ENCODE measurements around the gene MOSPD3.

The MOSPD3 gene

DNA sequence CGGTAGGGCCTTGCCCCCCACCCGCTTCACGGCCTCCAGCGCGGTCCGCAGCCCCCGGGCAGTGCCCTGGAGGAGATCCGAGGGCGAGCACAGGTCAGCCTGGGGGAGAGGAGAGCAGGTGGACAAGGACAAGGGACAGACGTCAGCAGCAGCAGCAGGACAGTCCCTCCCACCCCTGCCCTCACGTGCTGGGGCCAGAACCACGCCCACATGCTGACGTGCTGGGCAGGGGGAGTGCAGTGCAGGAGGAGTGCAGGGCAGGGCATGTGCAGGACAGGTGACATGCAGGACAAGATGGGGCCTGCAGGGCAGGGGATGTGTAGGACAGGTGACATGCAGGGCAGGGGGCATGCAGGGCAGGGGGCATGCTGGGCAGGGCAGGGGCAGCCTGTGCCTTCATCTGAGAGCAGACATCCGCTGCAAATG is 37.1 kb upstream of the MOSPD3 start:
- DNase-seq (ENCODE audit: low spot score) (no peak), FAIRE-seq (no peak)

DNA sequence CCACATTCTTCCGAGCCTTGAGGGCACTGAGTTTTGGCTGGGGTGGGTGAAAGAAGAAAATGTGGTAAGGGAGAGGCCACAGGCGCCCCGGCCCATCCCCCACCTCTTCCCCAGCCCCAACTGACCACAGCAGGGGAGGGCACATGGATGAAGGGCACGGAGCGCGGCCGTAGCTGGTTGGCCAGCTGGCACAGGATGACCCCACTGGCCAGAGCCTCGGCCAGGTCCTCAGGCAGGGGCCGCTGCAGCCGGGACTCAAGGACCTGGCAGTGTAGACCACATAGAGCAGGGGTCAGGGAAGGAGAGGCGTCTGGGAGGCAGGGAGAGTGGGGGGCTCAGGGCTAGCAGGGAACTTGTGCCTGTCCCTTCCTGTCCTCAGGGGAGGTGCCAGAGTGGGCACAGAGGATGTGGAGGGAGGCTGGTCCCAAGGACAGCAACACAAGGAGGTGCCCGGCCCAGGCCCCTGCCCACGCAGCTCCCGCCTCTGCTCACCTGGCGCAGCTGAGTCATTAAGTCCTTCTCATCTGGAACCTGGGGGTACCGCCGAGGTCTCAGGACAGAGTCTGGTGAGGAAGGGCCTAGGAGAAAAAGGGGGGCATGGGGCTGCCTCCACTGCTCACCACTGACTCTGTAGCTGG is 36.5 kb upstream of the MOSPD3 start:
- no peak for DNase-seq (ENCODE audit: low spot score)
- FAIRE-seq, result no peak

DNA sequence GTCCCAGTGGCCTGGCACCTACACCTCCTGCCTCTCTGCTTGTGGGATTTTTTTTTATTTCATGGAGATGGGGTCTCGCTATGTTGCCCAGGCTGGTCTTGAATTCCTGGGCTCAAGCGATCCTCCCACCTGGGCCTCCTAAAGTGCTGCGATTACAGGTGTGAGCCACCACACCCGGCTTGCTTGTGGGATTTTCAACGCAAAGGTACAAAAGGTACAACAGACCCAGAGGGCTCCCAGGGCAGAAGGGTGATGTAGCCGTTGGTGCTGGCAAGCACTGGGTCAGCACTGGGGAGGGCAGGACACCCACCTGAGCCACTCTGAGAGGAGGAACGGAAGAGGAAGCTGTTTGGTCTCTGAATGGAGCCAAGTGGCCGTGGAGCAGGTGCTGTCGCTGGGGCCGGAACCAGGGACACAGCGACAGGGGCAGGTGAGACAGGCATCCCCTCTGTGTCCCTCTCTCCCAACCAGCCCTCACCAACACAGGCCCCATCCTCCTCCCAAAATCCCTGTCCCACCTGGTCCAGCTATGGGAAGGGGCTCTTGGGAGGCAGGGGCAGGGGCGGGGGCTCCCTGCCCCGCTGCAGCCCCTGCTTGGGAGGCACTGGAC is 35.9 kb upstream of the MOSPD3 start:
- no peak for FAIRE-seq
- DNase-seq (ENCODE audit: low spot score), result no peak

DNA sequence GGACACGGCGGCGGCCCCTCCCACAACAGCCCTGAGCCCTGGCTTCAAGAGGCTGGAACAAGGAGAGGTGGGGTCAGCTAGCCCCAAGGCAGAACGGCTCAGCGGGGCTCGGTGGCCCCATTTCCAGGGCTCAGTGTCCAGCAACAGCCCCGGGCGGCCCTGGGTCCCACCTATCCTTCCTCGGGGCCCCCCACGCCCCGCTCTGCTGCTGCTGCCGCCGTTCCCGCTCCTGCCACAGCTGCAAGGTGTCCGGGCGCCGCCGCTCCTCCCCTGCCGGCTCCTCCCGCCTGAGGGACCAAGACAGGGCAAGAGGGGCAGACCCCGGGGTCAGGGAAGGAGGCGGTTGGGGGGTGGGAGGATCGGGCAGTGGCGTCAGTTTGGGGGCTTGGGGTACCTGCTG is 35.2 kb upstream of the MOSPD3 start:
- no peak for DNase-seq (ENCODE audit: low spot score)
- no peak for FAIRE-seq

DNA sequence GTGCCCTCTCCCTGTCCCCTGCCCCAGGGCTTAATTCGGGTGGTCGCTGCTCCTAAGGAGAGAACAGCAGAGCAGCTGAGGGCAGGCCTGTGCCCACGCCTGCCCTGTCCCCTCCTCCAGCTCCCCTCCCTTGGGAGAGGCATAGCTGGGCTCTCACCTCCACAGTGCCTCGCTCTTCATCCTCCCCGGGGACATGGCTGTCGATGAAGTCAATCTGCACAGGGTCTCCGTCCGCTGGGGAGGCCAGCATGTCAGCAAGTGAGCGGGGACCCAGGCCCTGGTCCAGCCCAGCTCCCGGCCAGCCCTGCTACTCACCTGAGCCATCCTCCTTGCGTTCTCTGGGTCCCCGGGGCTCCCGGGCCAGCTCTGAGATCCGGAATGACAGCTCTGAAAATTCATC is 34.8 kb upstream of the MOSPD3 start:
- DNase-seq (ENCODE audit: low spot score) (no peak), FAIRE-seq (no peak)

DNA sequence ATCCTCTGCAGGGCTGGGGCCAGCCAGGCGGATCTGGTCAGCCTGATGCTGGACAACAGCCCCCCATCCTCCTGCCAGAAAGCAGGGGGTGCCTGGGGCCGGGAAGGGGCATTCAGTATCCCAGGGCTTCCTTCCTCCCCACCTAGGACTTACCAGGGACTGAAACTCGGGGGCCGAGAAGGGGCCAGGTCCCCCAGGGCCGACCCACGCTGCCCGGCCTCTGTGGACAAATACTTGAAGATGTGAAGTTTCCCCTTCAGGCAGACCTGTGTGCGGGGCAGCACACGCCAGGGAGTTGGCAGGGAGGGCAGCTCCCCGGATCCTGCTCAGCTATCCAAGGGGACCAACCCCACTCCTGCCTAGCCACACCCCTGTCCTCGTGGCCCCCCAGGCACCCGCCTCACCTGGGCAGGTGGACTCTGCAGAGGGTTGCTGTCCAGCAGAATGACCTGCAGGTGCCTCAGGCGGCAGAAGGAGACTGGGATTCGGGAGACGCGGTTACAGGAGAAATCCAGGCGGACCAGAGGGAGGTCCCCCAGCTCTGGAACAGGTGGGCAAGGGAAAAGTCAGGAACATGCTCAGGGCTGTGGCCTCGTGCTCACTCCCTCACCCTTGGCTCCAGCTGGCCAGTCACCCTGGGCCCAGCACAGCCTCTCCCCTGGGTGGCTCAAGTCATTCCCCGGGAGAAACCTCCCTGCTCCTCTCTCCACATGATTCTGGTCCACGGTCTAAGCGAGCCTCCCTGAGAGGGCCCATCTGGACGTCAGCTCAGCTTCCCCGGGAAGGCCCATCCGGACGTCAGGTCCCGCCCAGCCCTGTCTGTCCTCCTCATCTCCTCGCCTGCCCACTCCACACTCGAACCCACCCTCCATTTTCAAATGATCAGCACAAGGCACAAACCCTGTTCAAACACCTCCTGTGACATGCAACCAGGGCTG is 33.8 kb upstream of the MOSPD3 start:
- FAIRE-seq (no peak), DNase-seq (ENCODE audit: low spot score) (no peak)

DNA sequence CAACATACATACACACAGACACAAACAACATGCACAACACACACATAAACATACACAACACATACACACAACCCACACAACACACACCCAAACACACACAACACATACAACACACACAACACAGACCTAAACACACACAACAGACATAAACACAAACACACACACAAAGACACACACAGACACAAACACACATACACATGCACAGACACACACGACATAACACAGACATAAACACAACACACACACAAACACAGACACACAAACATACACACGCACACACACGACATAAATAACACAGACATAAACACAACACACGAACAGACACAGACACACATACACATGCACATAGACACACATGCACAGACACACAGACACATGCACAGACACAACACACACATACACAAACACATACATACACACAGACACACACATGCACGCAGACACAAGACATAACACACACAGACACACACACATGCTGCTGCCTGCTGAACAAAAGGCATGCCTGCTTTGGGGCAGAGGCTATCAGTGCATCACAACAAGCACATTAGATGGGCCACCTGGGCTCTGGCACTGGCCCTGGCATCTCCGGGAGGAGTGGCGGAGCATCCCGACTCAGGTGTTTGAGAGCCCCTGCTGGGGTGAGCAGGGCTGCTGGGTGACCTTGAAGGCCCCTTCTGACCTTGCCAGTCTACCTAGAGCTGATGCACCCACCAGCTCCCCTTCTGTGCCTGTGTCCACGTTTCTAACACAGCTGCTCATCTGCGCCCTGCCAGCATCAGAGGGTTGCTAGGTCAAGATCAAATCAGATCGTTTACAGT is 31.7 kb upstream of the MOSPD3 start:
- no peak for DNase-seq (ENCODE audit: low spot score)
- FAIRE-seq, result no peak

DNA sequence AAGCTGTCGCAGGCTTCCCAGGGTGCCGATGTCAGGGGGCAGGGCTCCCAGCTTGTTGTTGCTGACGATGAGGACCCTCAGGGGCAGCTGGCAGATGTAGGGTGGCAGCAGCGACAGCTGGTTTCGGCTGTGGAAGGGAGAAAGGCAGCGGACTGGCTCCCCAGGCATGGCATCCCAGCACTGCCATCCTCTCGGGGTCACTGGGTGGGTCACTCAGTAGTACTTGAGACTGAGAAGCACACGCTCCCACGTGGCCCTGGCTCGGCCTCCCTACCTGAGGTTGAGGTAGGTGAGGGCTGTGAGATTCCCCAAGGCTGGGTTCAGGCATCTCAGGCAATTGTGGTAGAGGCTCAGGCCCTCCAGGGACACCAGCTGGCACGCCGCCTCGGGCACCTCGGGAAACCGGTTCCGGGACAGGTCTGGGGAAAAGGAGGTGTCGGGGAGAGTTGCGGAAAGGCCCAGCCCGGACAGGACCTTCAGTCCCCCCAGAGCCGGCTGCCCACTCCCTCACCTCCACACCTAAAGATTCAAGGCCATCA is 30.2 kb upstream of the MOSPD3 start:
- FAIRE-seq, result no peak
- no peak for DNase-seq (ENCODE audit: low spot score)

DNA sequence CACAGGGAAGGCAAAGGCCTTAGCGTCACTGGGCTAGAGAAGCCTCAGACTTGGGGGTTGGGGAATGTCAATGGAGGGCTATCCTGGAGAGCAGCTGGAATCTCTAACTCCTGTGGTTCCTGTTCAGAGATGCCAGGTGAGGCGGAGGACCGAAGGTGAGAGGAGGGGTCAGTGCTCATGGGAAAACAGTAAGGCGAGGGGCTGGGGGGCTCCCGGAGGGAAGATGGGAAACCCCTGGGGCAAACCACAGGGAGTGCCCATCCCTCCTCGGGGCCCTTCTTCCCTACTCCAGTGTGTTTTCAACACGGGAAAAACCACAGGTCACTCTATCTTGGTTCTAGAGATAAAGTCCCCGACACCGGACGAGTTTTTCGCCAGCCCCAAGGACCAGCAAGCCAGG is 29.7 kb upstream of the MOSPD3 start:
- DNase-seq (ENCODE audit: low spot score) (no peak), FAIRE-seq (no peak)

DNA sequence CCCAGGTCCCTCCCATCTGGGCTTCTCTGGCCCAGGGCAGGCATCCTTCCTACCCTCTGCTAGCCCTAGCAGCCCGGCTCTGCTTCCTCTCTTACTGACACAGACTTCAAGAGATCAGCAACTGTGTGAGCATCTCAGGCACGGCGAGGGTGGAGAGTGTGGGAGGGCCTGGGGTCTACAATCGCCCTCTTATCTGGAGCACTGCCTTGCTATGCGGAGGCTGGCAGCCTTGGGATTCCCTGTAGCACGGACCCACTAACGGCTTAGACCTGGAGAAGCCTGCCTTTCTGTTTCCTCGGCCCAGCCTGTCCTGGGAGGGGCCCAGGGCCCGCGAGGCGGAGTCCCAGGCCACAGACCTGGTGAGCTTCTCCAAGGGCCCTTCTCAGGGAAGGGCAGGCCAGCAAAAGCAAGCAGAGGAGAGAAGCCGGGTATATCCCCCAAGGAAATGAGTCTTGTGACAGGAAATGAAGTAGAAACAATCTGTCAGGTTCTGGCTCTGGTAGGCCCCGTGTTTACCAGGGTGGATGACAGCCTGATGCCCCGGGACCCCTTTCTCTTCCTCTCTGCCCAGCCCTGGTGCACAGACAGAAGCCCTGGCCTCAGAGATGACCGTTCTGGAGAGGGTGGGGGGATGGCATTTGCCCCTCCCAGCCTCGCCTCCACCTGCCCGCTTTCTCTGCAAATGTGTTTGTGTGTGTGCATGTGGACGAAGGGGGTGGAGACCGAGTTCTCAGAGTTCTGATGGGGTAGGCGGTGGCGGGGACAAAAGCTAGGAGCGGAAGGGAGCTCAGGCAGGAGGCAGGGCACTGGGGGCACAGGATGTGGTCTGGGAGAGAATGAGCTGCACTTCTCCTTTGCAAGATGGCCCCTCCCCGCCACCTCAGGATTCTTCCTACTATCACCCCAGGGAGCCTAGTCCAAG is 28.9 kb upstream of the MOSPD3 start:
- FAIRE-seq, result no peak
- DNase-seq (ENCODE audit: low spot score), result no peak

DNA sequence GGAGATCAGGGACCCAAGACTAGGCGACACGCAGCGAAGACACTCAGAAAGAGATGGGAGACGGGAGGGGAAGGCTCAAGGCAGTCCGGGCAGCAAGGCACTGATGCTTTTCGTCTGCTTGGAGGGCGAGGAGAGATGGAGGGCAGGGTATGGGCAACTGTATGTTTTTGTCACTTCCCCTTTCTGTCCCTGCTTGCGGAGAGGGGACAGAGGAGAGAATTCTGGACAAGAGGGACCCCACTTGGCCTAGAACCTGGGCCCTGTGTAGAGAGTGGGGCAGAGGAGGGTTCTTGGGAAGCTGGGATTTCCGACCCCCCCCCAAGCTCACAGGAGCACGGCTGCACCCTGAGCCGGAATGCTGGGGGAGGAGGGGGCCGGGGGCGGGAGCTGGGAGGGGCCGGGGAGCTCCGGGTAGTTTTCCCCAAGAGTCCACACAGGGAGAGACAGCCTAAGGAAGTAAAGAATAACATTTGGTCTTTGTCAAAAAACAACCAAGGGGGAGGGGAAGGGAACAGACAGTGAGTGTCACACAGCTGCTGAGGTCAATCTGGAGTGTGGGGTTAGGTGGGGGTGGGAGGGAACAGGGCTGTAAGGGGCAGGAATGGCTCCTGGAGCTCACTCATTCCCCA is 28.2 kb upstream of the MOSPD3 start:
- no peak for DNase-seq (ENCODE audit: low spot score)
- FAIRE-seq, result no peak

DNA sequence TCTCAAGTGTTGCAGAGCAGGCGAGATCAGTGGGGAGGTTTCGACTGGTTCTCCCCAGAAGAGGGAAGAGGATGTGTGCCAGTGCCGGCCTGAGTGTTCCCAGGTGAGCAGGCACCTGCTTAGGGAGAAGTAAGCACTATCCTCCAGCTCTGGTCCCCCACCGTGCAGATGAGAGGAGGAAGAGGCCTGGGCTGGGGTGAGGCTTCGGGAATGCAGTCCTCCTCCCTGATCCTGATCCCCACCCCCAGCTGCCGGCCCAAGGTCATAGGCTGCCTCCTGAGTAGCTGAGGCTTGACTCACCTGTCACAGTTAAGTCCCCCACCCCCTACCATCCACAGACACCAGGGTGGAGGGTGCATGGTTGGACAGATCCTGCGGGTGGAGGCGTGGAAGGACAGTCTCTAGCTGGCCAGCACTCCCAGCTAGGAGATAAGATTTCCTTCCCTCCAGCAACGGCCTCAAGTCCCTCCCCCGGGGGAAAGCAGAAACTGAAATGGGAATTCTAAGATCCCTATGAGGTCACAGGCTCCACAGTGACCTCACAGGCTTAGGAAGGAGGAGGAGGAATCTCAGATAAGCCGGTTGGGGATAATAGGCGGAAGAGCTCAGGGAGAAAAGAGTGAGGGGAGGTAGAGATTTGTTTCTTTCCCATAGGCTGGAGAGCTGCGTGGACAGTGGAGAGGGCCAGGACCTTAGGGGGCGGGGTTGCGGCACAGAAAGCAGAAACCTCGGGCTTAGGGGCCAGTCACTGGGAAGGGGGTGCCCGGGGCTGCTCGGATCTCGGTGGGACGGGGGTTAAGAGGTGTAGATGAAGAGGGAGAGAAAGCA is 27.4 kb upstream of the MOSPD3 start:
- DNase-seq (ENCODE audit: low spot score), result peak; percentile 47
- no peak for FAIRE-seq

DNA sequence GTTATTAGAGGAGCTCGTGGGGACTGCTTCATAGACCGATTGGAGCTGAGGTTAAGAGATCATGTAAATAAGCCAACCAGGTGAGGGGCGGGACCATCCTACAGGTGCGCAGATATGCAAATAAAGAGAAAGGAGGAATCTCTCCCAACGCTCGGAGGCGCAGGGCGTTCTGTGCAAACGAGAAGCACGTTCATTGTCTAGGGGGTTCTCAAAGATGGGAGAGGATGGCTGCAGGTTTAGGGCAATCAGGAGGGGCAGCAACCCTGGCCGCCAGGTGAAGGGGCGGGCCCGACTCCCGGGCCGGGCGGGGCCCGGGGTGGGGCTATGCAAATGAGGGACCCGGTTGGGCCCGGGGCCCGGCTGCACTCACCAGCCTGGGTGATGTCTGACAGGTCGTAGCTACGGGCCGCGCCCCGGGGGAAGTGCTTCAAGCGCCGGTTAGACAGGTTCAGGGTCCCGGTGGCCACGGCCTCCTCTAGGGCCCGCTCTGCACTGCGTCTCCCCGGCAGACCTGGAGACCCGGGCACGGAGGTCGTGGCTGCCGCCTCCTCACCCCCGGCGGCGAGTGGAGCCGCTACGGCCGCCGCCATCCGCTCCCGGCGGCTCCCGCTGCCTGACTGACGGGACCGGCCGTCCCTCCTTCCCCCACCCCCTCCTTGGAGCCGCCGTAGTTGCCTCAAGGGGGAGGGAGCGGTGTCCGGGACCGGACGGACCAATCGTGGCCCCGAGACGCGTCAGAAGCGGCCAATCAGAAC is 26.7 kb upstream of the MOSPD3 start, which contains the start of gene LRCH4:
Gene LRCH4, minus strand, starts transcription at position 619 of the 755 bp plus-strand sequence. Its CDS starts 29 bp downstream, at position 590.
- DNase-seq (ENCODE audit: low spot score) (peak; percentile 11), FAIRE-seq (no peak)

DNA sequence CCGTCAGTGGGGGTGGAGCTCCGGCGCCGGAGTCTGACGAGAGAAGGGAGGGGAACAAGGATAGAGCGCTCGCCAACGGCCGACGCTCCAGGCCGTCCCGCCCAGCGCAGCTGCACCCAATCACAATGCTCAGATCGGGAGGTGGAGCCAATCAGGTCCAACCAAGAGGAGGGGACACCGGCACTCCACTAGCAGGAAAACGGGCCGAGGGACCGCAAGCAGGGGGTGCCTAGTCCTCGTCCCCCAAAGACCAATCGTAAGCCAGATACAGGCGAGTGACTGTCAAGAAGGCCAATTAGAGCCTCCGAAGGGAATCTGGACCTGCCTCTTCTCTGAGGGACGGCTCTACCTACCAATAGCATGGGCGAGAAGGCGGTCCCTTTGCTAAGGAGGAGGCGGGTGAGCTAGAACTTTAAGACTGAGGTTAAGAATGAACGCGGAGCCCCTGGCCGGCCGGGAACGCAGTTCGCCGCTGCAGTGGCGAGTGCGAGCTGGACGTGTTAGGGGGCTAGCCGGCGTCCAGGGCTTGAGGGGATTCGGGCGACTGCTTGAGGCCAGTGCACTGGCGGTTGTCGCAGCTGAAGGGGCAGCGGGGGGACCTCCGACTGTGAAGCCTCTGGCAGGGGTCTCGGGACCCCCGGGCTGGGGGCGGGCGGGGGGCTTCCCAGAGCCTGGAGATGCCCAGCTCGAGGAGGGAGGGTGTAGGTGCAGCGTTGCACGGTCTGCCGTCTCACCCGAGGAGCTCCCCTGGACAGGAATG is 25.9 kb upstream of the MOSPD3 start, which contains the start of gene FBXO24:
Gene FBXO24, plus strand, starts transcription at position 63 of the 760 bp plus-strand sequence. Its CDS starts 298 bp downstream, at position 361.
- DNase-seq (ENCODE audit: low spot score) (peak; percentile 100), FAIRE-seq (peak; percentile 98)

DNA sequence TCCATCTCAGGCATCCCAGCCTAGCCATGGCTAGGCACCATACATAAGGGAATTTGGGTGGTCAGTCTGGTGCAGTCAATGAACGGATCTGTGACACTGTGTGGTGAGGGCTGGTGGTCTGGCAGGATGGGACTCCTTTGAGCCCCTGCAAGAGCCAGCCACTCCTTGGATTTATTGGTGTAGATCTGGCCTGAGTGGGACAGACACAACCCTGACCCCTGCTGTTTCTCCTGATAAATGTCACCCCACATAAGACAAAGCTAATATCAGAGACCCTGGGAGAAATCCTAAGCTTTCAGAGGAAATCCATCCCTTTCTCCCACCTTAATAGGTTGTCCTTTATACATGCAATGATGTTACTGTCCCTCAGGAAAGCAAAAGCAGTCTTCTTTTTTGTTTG is 23.9 kb upstream of the MOSPD3 start:
- DNase-seq (ENCODE audit: low spot score), result peak; percentile 8
- FAIRE-seq, result no peak

DNA sequence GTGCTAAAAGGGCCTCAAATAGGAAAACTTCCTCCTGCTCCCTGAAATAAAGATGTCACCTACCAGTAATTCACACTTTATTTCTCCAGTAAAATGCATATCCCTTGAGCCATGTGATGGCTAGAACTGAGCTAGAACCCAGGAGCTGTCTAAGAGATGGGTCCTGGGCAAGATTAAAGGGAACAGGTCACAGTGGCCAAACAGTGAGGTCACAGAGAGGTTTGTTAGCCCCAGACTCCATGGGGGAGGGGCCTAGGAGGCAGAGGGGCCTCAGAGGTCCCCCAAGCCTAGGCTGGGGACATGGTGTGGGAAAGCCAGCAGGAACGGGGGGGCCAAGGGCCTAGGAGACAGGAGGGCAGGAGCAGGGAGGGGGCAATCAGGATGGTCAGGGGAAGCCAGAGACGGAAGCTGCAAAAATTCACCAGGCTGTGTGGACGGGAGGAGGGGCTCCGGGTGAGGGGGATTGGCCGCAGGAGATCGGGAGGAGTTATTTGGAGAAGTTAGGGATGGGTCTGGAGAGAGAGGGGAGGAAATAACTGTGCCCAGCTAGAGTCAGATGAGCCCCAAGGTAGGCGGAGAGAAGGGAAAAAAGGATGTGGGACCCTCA is 22.9 kb upstream of the MOSPD3 start:
- FAIRE-seq, result no peak
- DNase-seq (ENCODE audit: low spot score), result no peak

Data from RCC 7860 (cell line).